ENCODE data around the gene ETDC. TPM values are rescaled to one million over a fixed set of nuclear protein-coding genes. Genes with fewer than 3 reads are reported as not detected.
A peak's percentile ranks its signal among the peaks of the same experiment; 100 is the strongest.
"Not testable (repeated sequence)": the region's sequence is repeated elsewhere in the genome, so short reads cannot be mapped to it uniquely, and the experiment has no call there.

Gene ETDC
- total RNA-seq: not detected

DNA sequence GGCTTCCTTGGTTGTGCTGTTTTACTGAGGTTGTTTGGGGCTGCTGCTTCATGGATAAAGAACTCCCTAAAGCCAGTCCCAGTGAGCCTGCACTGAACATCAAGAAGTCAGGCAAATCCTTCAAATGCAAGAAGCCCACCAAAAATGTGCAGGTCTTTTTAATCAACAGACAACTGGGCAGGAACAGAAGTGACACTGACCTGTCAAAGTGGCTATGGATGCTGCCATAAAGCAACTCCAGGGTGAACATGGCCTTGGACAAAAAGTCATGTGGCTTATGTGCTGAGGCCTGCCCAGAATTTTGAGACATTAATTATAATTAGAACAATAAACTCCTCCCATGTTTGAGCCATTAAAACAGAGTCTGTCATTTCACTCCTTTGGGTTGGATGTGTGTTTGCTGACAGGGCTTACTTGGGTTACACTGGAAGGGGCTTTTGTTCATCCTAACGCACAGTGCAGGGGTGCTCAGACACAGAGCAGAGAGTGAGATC, at the start of gene ETDC:
Gene ETDC (plus strand): TSS at position 51 of the 494 bp plus-strand sequence. CDS start 0 bp downstream, at position 51.
- DNase-seq (ENCODE audit: low spot score): no peak

DNA sequence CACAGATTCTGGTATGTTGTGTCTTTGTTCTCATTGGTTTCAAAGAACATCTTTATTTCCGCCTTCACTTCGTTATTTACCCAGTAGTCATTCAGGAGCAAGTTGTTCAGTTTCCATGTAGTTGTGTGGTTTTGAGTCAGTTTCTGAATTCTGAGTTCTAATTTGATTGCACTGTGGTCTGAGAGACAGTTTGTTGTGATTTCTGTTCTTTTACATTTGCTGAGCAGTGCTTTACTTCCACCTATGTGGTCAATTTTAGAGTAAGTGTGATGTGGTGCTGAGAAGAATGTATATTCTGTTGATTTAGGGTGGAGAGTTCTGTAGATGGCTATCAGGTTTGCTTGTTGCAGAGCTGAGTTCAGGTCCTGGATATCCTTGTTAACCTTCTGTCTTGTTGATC, 48.3 kb upstream of the ETDC start:
- not testable (repeated sequence) for DNase-seq (ENCODE audit: low spot score)

DNA sequence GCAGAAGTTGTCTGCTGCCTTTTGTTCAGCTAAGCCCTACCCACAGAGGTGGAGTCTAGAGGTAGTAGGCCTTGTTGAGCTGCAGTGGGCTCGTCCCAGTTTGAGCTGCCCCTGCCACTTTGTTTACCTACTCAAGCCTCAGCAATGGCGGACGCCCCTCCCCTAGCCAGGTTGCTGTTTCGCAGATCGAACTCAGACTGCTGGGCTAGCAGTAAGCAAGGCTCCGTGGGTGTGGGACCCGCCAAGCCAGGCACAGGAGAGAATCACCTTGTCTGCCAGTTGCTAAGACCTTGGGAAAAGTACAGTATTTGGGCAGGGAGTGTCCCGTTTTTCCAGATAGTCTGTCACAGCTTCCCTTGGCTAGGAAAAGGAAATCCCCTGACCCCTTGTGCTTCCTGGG, 45.9 kb upstream of the ETDC start:
- not testable (repeated sequence) for DNase-seq (ENCODE audit: low spot score)

DNA sequence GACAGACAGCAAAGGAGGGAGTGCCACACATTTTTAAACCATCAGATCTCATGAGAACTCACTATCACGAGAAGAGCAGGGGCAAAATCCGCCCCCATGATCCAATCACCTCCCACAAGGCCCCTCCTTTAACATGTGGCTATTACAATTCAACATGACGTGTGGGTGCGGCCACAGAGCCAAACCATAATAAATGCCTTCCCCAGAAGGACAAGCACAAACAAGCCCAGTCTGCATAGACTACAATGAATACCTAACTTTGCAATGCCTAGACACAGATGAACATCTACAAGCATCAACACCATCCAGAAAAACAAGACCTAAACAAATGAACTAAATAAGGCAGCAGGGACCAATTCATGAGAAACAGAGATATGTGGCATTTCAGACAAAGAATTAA, 45.1 kb upstream of the ETDC start:
- no peak for DNase-seq (ENCODE audit: low spot score)

DNA sequence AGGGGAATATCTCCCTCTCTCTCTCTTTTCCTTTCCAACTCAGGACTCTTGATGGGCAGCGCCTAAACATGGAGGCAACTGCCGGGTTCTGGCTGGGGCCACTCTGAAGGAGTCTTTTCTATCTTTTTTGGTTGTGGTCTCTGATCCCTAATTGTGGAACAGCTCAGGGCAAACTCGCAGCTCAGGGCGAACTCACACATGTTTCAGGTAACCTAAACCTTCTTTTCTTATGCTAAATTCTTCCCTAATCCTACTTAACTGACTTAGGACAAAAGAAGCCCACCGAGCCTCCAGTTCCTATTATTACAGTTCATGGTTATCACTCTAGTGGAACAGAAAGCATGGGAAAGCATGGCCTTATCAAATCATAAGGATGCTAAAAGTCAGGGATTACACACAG, 36.1 kb upstream of the ETDC start:
- no peak for DNase-seq (ENCODE audit: low spot score)

DNA sequence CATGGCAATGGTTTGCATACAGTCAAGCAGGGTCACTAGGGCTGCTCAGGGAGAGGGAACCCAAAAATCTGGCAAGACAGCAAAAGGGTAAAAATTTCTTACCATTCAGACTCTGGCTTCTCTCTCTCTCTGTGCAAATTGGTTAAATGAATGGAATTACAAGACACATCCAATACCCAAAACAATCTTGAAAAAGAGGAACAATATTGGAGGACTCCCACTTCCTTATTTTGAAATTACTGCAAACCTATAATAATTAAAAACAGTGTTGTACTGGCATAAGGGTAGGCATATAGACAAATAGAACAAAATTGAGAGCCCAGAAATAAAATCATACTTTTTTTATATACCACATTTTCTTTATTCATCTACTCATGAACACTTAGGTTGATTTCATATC, 33.3 kb upstream of the ETDC start:
- DNase-seq (ENCODE audit: low spot score): no peak

DNA sequence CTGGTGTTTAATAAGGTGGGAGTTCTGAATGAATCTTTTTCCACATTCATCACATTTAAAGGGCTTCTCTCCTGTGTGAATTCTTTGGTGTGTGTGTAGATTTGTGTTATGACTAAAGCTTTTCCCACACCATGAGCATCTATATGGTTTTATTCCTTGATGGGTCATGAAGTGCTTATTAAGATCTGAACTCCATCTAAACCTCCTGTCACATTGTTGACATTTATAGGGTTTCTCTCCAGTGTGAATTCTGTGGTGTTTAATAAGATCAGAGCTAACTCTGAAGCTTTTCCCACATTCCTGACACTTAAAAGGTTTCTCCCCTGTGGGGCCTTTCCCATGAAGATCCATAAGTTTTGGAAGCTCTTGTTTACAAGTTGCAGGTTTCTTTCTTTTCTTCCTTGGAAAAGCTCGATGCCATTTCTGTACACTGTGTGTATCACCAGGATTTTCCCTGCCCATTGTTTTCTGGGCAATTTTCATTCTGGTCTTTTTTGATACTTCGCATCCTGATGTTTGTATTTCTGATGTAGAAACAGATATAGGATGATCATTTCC, 21.9 kb upstream of the ETDC start:
- no peak for DNase-seq (ENCODE audit: low spot score)

DNA sequence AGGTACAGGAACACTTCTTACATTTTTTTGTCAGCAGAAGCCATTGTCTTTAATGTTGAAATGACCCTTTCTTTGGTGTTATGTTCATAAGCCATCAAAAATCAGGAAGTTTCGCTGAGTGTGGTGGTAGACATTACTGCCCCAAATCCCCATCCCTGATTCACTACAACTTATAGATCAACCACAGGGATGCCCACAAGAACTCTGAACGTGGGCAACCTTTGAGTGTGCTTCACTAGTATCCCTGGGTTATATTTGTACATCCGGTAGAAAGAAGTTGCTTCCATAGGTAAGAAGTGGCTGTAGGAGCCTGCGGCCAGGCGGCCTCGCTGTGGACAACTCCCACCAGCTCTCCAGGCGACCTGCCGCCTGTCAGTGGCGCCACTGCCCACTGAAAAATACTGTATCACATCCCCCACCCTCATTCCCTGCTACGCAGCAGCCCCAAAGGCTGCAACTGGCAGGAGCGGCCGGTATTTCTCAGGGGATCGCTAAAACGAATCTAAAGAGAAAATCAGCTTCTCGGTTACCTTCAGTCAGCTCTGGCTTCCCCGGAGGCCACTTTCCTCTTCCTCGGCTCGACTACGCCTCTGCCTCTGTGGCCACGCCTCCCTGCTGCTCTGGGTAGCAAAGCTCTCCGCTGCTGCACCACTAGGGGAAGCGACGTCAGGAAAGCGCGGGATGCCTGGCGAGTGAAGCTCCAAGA, 13.9 kb upstream of the ETDC start:
- DNase-seq (ENCODE audit: low spot score): peak; percentile 37

DNA sequence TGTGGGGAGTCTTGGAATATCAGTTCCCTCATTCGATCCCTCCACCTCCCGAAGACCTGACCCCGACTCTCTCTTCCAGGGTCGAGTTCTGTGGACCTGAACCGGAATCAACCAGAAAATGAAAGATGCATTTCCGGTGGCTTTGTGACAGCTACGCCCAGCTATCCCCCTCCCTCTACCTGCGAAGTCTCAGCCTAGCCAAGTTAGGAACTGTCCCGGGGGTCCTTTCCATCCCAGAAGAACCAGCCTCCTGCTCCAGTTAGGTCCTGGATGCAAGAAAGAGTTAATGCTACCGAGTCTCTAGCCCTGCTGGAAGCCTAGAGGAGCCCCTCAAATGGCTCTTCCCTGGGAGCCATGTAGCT, 13.4 kb upstream of the ETDC start:
- DNase-seq (ENCODE audit: low spot score): no peak

DNA sequence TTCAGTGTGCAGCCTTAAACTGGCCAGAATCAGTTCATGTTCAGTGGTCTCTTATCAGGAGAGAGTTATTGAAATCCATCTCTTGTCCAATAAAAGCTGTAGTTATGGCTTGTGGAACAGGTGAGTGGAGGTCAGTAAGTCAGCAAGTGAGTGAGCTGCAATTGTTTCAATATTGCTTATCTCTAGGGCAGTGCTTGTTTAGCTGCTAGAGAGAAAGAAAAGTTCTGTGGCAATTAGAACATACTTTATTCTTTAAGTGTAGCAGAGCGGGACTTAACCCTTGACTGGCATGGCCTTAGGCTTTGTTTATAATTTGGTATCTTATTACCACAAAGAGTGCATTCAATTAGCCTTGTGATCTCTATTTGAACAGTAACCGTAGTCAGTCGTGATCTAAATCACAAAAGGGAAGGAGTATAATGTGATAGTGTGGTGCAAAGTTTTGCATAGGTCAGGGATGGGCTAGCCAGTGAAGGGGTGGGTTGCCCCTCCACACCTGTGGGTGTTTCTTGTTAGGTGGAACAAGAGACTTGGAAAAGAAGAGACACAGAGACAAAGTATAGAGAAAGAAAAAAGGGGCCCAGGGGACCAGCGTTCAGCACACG, 6.9 kb upstream of the ETDC start:
- no peak for DNase-seq (ENCODE audit: low spot score)

DNA sequence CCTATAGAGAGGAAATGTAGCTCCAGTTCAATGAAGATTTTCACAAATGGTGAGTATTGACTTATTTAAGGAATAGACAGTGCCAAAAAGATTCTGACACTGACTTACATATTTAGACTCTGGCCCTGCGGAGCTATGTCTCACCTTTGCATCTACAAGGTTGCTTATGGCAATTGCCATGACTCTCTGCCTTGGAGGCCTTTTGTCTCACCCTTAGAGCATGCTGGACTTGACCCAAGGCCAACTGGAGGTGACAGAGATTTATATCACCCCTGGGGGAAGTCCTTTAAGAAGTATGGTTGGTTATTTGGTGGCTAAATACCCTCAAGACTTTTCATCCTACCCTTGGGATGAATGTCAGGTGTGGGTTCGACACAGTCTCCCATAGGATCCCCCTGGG, 4.5 kb upstream of the ETDC start:
- DNase-seq (ENCODE audit: low spot score): no peak

DNA sequence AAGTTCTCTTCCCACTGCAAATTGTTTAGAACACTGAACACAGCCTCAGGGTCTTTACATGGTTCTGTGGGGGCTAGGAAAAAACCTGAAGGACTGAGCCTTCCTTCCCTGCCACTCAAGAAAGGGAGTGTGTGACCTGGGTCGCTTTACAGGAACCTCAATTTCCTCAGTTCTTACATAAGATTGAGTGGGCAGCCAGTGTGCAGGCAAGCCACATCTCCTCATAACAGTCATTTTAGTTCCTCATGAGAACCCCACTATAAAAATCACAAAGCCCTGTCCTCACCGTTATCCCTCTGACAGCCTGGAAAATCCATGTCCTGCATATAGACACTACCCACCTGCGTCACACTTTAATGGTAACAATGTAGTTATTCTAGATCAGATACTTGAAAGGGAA, 2.1 kb upstream of the ETDC start:
- DNase-seq (ENCODE audit: low spot score): no peak

DNA sequence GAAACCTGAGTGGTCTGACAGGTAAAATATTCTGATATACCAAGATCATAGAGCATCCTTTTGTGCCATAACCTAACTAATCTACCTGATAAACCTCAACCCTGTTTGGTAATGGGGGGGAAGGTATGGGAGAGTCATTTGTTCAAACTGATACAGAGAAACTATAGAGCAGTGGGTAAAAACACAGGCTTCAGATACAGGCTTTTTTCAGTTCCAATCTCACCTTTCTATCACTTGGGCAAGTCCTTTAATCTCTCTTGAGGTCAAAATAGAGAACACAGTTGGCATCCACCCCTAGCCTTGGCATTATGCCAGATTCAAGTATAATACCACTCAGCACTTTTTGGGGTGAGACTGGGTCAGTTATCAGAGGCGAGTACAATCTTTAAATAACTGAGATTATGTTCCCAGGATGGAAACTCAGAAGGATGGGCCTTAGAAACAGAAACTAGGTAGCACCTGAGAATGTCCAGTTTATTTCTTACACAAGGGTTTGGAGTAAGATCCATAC, 880 bp upstream of the ETDC start:
- no peak for DNase-seq (ENCODE audit: low spot score)

DNA sequence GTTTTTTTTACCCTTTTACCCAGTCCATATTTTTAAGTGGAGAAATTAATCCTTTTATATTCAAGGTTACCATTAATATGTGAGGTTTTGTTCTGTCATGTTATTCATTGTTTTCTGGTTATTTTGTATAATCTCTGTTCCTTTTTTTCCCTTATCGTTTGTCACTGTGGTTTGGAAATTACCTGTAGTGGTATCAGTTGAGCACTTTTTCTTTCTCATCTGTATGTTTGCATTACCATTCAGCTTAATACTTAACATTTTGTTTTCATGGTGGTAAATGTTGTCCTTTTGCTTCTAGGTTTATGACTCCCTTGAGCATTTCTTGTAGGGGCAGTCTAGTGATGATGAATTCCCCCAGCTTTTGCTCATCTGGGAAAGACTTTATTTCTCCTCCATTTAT, 6.6 kb downstream of the ETDC start:
- DNase-seq (ENCODE audit: low spot score): no peak

DNA sequence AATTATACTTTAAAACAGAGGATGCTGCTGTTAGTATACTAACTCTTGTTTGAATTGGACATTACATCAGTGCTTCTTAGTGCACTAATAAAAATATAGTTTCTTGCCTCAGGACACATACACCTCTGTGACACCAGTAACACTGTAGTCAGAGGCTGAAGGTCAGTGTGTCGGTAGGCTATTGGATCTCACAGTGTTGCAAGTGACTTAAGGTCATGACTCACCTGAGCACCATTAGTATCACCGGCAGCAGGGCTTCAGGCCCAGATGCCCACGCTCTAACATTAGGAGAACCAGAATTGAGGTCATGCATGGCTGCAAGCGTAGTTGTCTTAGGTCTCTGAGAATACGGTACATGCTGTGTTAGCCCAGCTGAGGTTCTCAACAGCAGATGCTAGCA, 15.2 kb downstream of the ETDC start:
- DNase-seq (ENCODE audit: low spot score): no peak

DNA sequence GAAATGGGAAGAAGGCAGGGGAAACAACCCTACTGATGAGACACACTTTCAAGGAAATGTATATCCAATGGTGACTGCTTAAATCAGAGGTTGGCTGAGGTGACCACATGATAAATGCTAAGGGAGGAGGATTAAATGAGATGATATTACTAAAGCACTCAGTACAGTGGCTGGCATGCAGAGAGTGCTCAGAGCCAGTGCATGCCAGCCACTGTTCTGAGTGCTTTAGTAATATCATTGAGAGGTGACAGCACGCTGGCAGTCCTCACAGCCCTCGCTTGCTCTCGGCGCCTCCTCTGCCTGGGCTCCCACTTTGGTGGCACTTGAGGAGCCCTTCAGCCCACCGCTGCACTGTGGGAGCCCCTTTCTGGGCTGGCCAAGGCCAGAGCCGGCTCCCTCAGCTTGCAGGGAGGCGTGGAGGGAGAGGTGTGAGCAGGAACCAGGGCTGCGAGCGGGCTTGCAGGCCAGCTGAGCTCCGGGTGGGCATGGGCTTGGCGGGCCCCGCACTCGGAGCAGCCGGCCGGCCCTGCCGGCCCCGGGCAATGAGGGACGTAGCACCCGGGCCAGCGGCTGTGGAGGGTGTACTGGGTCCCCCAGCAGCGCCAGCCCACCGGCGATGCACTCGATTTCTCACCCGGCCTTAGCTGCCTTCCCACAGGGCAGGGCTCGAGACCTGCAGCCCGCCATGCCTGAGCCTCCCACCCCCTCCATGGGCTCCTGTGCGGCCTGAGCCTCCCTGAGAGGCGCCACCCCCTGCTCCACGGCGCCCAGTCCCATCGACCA, 15.9 kb downstream of the ETDC start:
- DNase-seq (ENCODE audit: low spot score): not testable (repeated sequence)

DNA sequence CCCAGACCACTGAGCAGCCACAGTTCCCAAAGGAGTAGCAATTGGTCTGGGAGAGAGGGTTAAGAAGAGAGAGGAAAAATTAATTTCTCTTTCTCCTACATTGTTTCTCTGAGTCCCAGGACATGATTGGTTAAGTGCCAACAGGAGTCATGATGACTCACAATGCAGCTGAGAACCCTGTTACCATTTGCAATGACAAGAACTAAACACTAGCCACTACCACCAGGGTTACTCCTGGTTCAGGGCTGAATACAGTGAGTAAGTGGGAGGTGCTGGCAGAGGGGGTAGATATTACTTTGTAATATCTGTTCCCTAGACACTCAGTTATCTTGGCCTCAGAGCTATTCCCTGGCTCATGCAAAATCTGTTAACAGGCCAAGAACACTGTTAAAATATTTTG, 18.0 kb downstream of the ETDC start:
- DNase-seq (ENCODE audit: low spot score): no peak

DNA sequence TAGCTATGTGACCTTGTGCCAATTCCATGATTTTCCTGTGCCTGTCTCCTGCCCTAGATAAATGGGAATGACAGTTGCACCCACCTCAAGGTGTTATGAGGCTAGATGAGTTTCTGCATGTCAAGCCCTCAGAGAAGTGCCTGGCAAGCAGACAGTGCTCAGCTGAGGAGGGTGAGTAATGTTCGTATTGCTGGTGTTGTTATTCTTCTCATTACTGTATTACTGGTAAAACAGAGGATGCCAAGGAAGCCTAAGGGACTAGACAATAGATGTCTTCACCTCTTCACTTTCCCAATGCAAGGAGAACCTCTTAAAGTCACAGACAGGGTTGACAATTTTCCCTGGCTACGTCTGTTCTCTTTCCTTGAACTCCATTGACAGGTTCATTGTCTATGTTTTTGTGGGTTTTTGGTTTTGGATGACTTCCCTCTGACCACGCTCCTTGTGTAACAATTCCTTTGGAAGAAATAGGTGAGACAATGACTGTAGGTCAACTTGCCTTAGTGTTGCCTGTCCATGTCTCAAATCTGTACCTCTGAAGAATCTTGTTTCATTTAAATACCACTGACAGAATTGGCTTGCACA, 19.2 kb downstream of the ETDC start:
- DNase-seq (ENCODE audit: low spot score): no peak

DNA sequence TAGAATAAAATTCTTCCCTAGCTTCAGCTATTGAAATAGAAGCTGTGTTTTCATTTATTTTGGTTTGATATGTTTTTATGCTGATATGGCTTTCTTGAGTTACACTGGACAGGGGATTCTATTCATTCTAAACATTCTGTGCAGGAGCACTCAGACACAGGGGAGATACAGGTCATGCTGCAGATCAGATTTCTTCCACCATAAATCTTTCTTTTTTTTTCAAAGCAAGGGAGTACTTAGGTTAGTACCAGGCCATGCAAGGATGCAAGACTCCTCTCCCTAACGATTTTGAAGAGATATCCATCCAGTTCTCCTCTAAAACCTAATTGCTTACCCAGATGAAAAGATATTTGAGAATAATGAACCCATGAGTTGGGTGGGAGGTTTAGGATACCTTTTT, 21.4 kb downstream of the ETDC start:
- no peak for DNase-seq (ENCODE audit: low spot score)

DNA sequence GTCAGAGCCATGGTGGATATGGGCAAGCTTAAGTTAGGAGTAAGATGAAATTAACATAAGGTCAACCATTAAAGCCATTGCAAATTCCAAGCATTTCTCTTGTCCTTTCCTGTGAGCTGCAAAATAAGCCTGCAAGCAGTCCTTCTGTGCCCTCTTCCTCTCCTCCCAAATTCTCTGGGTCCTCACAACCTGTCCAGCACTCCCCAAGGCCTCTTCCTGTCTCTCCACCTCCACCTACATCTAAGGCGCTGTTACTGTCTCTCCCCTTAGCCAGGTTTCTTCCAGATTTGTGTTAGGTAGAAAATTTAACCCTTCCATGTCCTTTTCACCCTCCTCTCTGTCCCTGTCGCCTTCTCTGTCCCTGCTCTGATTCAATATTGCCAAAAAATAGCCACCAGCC, 22.2 kb downstream of the ETDC start:
- DNase-seq (ENCODE audit: low spot score): no peak

DNA sequence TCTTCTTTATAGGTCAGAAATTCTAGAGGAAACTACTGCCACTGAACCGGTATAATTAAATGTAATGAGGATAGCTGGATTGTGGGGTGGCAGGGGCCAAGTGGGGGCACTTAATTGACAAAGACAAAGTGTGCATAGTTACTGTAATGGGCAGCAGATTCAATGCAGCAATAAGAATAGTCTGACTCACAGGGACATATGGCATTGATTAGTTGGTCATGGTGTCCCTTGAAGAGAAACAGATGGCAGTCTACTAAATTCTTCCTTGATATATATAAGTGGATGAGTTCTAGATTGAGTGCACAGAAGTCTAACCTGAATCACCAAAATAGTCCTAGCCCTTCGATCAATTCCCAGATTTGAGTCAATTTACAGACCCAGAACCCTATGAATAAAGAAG, 31.6 kb downstream of the ETDC start:
- no peak for DNase-seq (ENCODE audit: low spot score)

DNA sequence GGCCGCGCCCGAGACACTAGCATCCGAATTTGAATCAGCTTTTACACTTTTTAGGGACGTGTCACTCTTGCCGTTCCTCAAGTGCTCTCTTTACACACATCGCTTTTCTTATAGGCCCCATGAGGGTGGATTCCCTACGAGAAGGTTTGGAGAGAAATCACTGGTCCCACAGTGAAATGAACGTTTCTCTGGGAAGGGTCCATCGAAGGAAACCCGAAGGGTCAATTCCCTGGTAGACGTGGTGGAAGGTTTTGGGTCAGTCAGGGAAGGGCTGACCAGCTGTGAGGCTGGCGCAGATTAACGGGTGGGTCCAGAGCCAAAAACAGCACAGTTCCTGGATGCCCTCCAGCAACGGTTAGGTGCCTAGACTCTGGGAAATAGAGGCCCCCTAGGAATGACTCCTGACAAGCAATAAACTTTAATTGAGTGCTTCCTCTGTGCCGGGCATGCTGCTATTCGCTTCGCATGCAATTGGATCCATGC, 35.9 kb downstream of the ETDC start:
- DNase-seq (ENCODE audit: low spot score): no peak
